Neutrophil (primary cell): ENCODE data around the gene CANT1.
A peak's percentile ranks its signal among the peaks of the same experiment; 100 is the strongest.

Experiments
- H3K27ac ChIP-seq: fragments of 200-600 bp; sonication (generic); 2 replicates; pipeline ENCODE4 v1.5.1; 2016; ENCODE audit warnings: mild to moderate bottlenecking, moderate library complexity
- H3K27me3 ChIP-seq: fragments of 200-600 bp; sonication (generic); 2 replicates; pipeline ENCODE4 v1.6.0; 2016; ENCODE audit warnings: mild to moderate bottlenecking
- H3K36me3 ChIP-seq: fragments of 200-600 bp; sonication (generic); 2 replicates; pipeline ENCODE4 v1.5.1; 2017
- H3K4me1 ChIP-seq, 2 experiments: fragments of 200-600 bp in 1 of 2; sonication (generic) in 1 of 2; 1 replicate in 1 of 2; 2 replicates in 1 of 2; pipeline versions ENCODE4 v1.5.1 to v1.6.1; 2013 to 2016; ENCODE audit warnings: low read depth in 1 of 2, low read length in 1 of 2, mild to moderate bottlenecking in 1 of 2, moderate library complexity in 1 of 2; ENCODE audit not compliant: control insufficient read depth in 1 of 2, insufficient read depth in 1 of 2
- H3K4me3 ChIP-seq, 2 experiments: fragments of 200-600 bp in 1 of 2; sonication (generic) in 1 of 2; 1 replicate in 1 of 2; 2 replicates in 1 of 2; pipeline ENCODE4 v1.5.1; 2013 to 2016; ENCODE audit warnings: low read depth in 1 of 2, low read length in 1 of 2, mild to moderate bottlenecking in 1 of 2, moderate library complexity in 1 of 2
- H3K9me3 ChIP-seq: fragments of 200-600 bp; sonication (generic); 2 replicates; pipeline ENCODE4 v1.5.1; 2016
- CTCF ChIP-seq: fragments of 200-600 bp; sonication (generic); IDR thresholded peaks from 2 replicates; pipeline ENCODE4 v1.5.1; 2016; ENCODE audit warnings: antibody characterized with exemption

The CANT1 gene

GRCh38 chr17:78970834-78971755 lies 38.5 kb downstream of the CANT1 start:
- H3K9me3 ChIP-seq: no peaks in the 10 kb centered on the region
- H3K27me3 ChIP-seq: no peaks in the 10 kb centered on the region
- peak; percentile 87 for TF ChIP-seq CTCF
- peaks cover 6 to 8% of the 10 kb centered on the region in 2 experiments for H3K4me1 ChIP-seq
- H3K4me3 ChIP-seq: no peak overlapping the region
- H3K36me3 ChIP-seq: no peaks in the 10 kb centered on the region
- no peak overlapping the region for H3K27ac ChIP-seq

GRCh38 chr17:78969865-78970264 lies 39.7 kb downstream of the CANT1 start:
- TF ChIP-seq CTCF: no peak
- no peaks in the 10 kb centered on the region for H3K27me3 ChIP-seq
- H3K4me3 ChIP-seq: no peak overlapping the region
- H3K36me3 ChIP-seq: no peaks in the 10 kb centered on the region
- peaks cover 6 to 8% of the 10 kb centered on the region in 2 experiments for H3K4me1 ChIP-seq
- H3K27ac ChIP-seq: no peak overlapping the region
- no peaks in the 10 kb centered on the region for H3K9me3 ChIP-seq

GRCh38 chr17:78967782-78968362 lies 41.7 kb downstream of the CANT1 start:
- Histone ChIP-seq H3K4me3 (no peak overlapping the region), H3K4me1 (peaks cover 6 to 8% of the 10 kb centered on the region in 2 experiments), H3K27me3 (no peaks in the 10 kb centered on the region), H3K9me3 (no peaks in the 10 kb centered on the region), H3K27ac (no peak overlapping the region), H3K36me3 (no peaks in the 10 kb centered on the region)
- TF ChIP-seq CTCF: no peak

GRCh38 chr17:78966910-78967600 lies 42.5 kb downstream of the CANT1 start:
- peaks cover 6 to 8% of the 10 kb centered on the region in 2 experiments for H3K4me1 ChIP-seq
- TF ChIP-seq CTCF: no peak

GRCh38 chr17:78966123-78966813 lies 43.3 kb downstream of the CANT1 start:
- H3K9me3 ChIP-seq: no peaks in the 10 kb centered on the region
- no peak overlapping the region for H3K4me3 ChIP-seq
- no peak overlapping the region for H3K27ac ChIP-seq
- H3K4me1 ChIP-seq: peaks cover 3 to 4% of the 10 kb centered on the region in 2 experiments
- H3K27me3 ChIP-seq: no peaks in the 10 kb centered on the region
- no peaks in the 10 kb centered on the region for H3K36me3 ChIP-seq
- no peak for TF ChIP-seq CTCF

More at GRCh38 chr17:78966910-78967600, 42.5 kb downstream of the CANT1 start:
- Histone ChIP-seq H3K4me3 (no peak overlapping the region), H3K9me3 (no peaks in the 10 kb centered on the region), H3K36me3 (no peaks in the 10 kb centered on the region), H3K27me3 (no peaks in the 10 kb centered on the region), H3K27ac (no peak overlapping the region)
